LNCAP (cell line): Measurements from ENCODE around the gene MAP3K5.

Experiments used
- CTCF ChIP-seq: fragments of 450-650 bp; IDR thresholded peaks from 2 replicates; pipeline ENCODE4 v1.5.1; 2017; ENCODE audit warnings: mild to moderate bottlenecking

MAP3K5 gene

GRCh38 chr6:136787726-136788068 is 4.6 kb downstream of the MAP3K5 start:
- TF ChIP-seq CTCF = no peak

DNA sequence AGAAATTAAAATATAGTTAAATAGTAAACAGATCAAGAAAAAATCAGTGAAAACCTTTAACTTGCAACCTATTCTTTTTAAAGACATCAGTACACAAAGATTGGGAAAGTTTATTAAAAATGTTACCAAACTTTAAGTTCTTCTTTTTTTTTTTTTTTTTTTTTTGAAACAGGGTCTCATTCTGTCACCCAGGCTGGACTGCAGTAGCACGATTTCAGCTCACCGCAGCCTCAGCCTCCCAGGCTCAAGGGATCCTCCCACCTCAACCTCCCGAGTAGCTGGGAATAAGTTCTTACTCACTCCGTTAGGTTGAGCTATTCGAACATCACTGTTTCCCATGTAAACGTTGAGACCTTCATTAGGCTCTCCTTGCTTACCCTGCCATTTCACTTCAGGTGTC is 5.6 kb downstream of the MAP3K5 start:
- no peak for TF ChIP-seq CTCF

- no peak for TF ChIP-seq CTCF
Observed at GRCh38 chr6:136784910-136785746, 7.1 kb downstream of the MAP3K5 start.

DNA sequence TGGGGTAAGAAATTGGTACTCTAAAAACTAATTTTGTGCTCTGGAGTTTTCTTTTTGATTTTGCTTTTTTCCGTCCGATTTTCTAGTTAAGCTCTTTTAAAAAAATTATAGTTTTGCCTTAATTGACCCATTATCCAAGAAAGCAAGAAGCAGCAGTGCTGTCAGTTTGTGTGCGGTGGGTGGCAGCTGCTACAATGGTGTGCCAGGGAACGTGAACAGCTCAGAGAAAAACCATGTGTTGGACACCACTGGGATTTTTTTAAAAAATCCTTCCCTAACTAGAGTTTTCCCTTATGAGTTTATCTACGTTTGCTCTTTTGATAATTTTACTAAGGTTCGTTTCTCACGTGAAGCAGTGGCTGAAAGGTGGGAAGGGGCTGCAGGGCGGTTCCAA is 8.0 kb downstream of the MAP3K5 start:
- TF ChIP-seq CTCF = no peak

GRCh38 chr6:136783495-136784270 is 8.6 kb downstream of the MAP3K5 start:
- TF ChIP-seq CTCF = no peak

GRCh38 chr6:136783021-136783420 is 9.3 kb downstream of the MAP3K5 start:
- TF ChIP-seq CTCF = no peak

DNA sequence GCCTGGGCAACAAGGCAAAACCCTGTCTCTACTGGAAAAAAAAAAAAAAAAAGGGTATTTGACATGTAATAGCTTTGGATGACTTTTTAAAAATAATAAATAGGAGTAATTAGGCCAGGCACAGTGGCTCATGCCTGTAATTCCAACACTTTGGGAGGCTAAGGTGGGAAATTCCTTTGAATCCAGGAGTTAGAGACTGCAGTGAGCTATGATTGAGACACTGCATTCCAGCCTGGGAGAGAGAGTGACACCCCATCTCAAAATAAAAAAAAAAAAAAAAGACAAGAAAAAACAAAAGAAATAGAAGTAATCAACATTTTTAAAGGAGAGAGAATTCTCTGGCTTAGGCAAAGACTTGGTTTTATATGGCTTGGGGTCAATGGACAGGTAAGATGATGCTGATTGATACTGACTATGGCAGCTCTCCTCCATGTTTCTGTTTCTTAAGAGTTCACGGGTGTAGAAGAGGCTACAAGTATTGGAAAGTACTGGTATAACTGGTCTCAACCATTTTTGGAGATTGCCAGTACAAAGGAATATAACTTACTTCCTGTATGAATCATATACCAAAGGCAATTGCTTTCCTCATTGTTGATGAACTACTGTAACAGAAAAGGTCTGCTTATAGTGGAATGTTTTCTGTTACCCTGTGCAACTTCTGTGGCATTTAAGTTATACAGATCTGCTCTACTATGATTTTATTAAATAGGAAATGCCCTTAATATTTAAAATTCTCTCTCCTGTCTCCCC is 10.1 kb downstream of the MAP3K5 start:
- TF ChIP-seq CTCF = no peak
